Neural crest cell (in vitro differentiated cells): ENCODE measurements around the gene TRNP1. TPM values are rescaled to one million over a fixed set of nuclear protein-coding genes. Genes with fewer than 3 reads are reported as not detected.
"Not testable (repeated sequence)": the region's sequence is repeated elsewhere in the genome, so short reads cannot be mapped to it uniquely, and the experiment has no call there.

Experiments used
- DNase-seq: peaks from one replicate; pipeline ENCODE4 v3.0.0; 2021; ENCODE audit warnings: low read depth, mixed read lengths, low spot score
- H3K27ac Mint-ChIP-seq: one replicate; pipeline ENCODE4 v1.8.0; 2021; ENCODE audit warnings: mild to moderate bottlenecking, mixed read lengths; ENCODE audit not compliant: unreplicated experiment
- H3K27me3 Mint-ChIP-seq: 2 replicates; pipeline ENCODE4 v1.8.0; 2021; ENCODE audit warnings: low read depth, mild to moderate bottlenecking, mixed read lengths
- H3K36me3 Mint-ChIP-seq: 2 replicates; pipeline ENCODE4 v1.8.0; 2021; ENCODE audit warnings: low read depth, mild to moderate bottlenecking, mixed read lengths
- H3K4me1 Mint-ChIP-seq: 2 replicates; pipeline ENCODE4 v1.8.0; 2021; ENCODE audit warnings: mixed read lengths
- H3K4me3 Mint-ChIP-seq: one replicate; pipeline ENCODE4 v1.8.0; 2021; ENCODE audit warnings: mild to moderate bottlenecking, mixed read lengths
- H3K9me3 Mint-ChIP-seq: 2 replicates; pipeline ENCODE4 v1.8.0; 2021; ENCODE audit warnings: mixed read lengths
- CTCF ChIP-seq: fragments of 200-600 bp; sonication (generic); conservative IDR thresholded peaks from 2 replicates; pipeline ENCODE4 v1.5.0; 2021; ENCODE audit warnings: antibody characterized with exemption, mild to moderate bottlenecking
- total RNA-seq: library from RNA; stranded (reverse); gene quantifications from 2 replicates; pipeline ENCODE4 v1.2.1, GENCODE V29; 2021

The TRNP1 gene
- total RNA-seq, 1 donor from 2014 or later = 18.7 TPM

GRCh38 chr1:26983863-26984262 is 9.6 kb upstream of the TRNP1 start:
- Mint-ChIP-seq H3K27ac (no peak overlapping the region), H3K36me3 (no peaks in the 10 kb centered on the region)

GRCh38 chr1:26984291-26984690 is 9.2 kb upstream of the TRNP1 start:
- H3K27ac Mint-ChIP-seq = no peak overlapping the region
- DNase-seq = no peak
- no peak for TF ChIP-seq CTCF

More at GRCh38 chr1:26983863-26984262, 9.6 kb upstream of the TRNP1 start:
- Mint-ChIP-seq H3K9me3 (no peaks in the 10 kb centered on the region), H3K4me1 (no peaks in the 10 kb centered on the region), H3K4me3 (no peak overlapping the region), H3K27me3 (peaks cover 37% of the 10 kb centered on the region)
- TF ChIP-seq CTCF = no peak
- DNase-seq = no peak

GRCh38 chr1:26986658-26987057 is 6.8 kb upstream of the TRNP1 start:
- H3K36me3 Mint-ChIP-seq = no peaks in the 10 kb centered on the region
- DNase-seq = no peak
- H3K9me3 Mint-ChIP-seq = no peaks in the 10 kb centered on the region
- TF ChIP-seq CTCF = no peak
- H3K27me3 Mint-ChIP-seq = peaks cover 59% of the 10 kb centered on the region
- H3K27ac Mint-ChIP-seq = no peak overlapping the region
- no peak overlapping the region for H3K4me3 Mint-ChIP-seq
- peaks cover 6% of the 10 kb centered on the region for H3K4me1 Mint-ChIP-seq

More at GRCh38 chr1:26984291-26984690, 9.2 kb upstream of the TRNP1 start:
- Mint-ChIP-seq H3K9me3 (no peaks in the 10 kb centered on the region), H3K4me1 (no peaks in the 10 kb centered on the region), H3K36me3 (no peaks in the 10 kb centered on the region), H3K27me3 (peaks cover 37% of the 10 kb centered on the region), H3K4me3 (no peak overlapping the region)

- H3K27me3 Mint-ChIP-seq = peaks cover 61% of the 10 kb centered on the region
- not testable (repeated sequence) for H3K4me3 Mint-ChIP-seq, H3K27ac Mint-ChIP-seq, DNase-seq, H3K36me3 Mint-ChIP-seq, H3K9me3 Mint-ChIP-seq
- peaks cover 15% of the 10 kb centered on the region for H3K4me1 Mint-ChIP-seq
Measured at GRCh38 chr1:26989403-26990109, 3.9 kb upstream of the TRNP1 start.

- peaks cover 65% of the 10 kb centered on the region for H3K27me3 Mint-ChIP-seq
- no peaks in the 10 kb centered on the region for H3K36me3 Mint-ChIP-seq
- no peak overlapping the region for H3K27ac Mint-ChIP-seq
- no peak for TF ChIP-seq CTCF
- peaks cover 22% of the 10 kb centered on the region for H3K4me1 Mint-ChIP-seq
- no peaks in the 10 kb centered on the region for H3K9me3 Mint-ChIP-seq
- H3K4me3 Mint-ChIP-seq = peak overlapping the region; percentile 78
- no peak for DNase-seq
Measured at GRCh38 chr1:26991310-26992116, 2.0 kb upstream of the TRNP1 start.
